HUDEP-2 (cell line): ENCODE data around the gene EARS2.
"Not testable (repeated sequence)": the region's sequence is repeated elsewhere in the genome, so short reads cannot be mapped to it uniquely, and the experiment has no call there.

Experiments
- DNase-seq, 76 experiments: peaks; one replicate each; lab custom pipeline; 2025; ENCODE audit not compliant: unreplicated experiment in 76 of 76; lab: John Stamatoyannopoulos, UW

Gene EARS2

GRCh38 chr16:23570992-23571632 is 14.0 kb upstream of the EARS2 start:
- no peak for DNase-seq

- DNase-seq: no peak
Measured at GRCh38 chr16:23567602-23568001, 10.5 kb upstream of the EARS2 start.

- DNase-seq: no peak
Measured at GRCh38 chr16:23566724-23567123, 9.6 kb upstream of the EARS2 start.

GRCh38 chr16:23564575-23565363 is 7.6 kb upstream of the EARS2 start:
- no peak for DNase-seq

GRCh38 chr16:23563186-23563585 is 6.0 kb upstream of the EARS2 start:
- no peak for DNase-seq

GRCh38 chr16:23562505-23562904 is 5.4 kb upstream of the EARS2 start:
- no peak for DNase-seq

- no peak for DNase-seq
Measured at GRCh38 chr16:23561586-23561985, 4.4 kb upstream of the EARS2 start.

GRCh38 chr16:23557779-23558702 is 891 bp upstream of the EARS2 start:
- DNase-seq: peak in 3 of 76 experiments; percentile 19 to 33 (median 20)

GRCh38 chr16:23554536-23554935 is 2.6 kb downstream of the EARS2 start:
- DNase-seq: no peak

GRCh38 chr16:23552161-23552560 is 5.0 kb downstream of the EARS2 start:
- DNase-seq: no peak

- DNase-seq: no peak
Measured at GRCh38 chr16:23549938-23550337, 7.2 kb downstream of the EARS2 start.

- no peak for DNase-seq
Measured at GRCh38 chr16:23544436-23544835, 12.7 kb downstream of the EARS2 start.

- not testable (repeated sequence) for DNase-seq
Measured at GRCh38 chr16:23540817-23541178, 16.4 kb downstream of the EARS2 start.

- DNase-seq: no peak
Measured at GRCh38 chr16:23539984-23540816, 16.9 kb downstream of the EARS2 start.

- DNase-seq: no peak
Measured at GRCh38 chr16:23538919-23539278, 18.3 kb downstream of the EARS2 start.

GRCh38 chr16:23537390-23537789 is 19.8 kb downstream of the EARS2 start:
- no peak for DNase-seq

GRCh38 chr16:23535901-23536300 is 21.2 kb downstream of the EARS2 start:
- DNase-seq: no peak

- DNase-seq: no peak
Measured at GRCh38 chr16:23534868-23535860, 22.0 kb downstream of the EARS2 start.

GRCh38 chr16:23532448-23532847 is 24.7 kb downstream of the EARS2 start:
- DNase-seq: no peak
